Measurements from ENCODE around the gene TRIM5. TPM values are rescaled to one million over a fixed set of nuclear protein-coding genes. Genes with fewer than 3 reads are reported as not detected.

The TRIM5 gene
- total and polyA plus RNA-seq, 2 experiments from 2014 or later = 20.8 to 21.0 TPM

GRCh38 chr11:5679811-5680210 is 5.1 kb downstream of the TRIM5 start (continued):
- TF ChIP-seq ZNF462 (CRISPR knock-in tag; IDR thresholded peaks at IDR 0.05) = no peak
- TF ChIP-seq CREB1 (CRISPR knock-in tag; IDR thresholded peaks at IDR 0.05; ENCODE audit: low read depth) = no peak
- TF ChIP-seq CTCF (conservative IDR thresholded peaks at IDR 0.05; ENCODE audit: low read depth in 2 of 2) = no peak
- TF ChIP-seq POLR2AphosphoS5 (IDR thresholded peaks at IDR 0.05; ENCODE audit: low read depth) = no peak
- no peak for TF ChIP-seq REST (IDR thresholded peaks at IDR 0.05; ENCODE audit: unreplicated experiment)
- no peak for TF ChIP-seq EZH2 (IDR thresholded peaks at IDR 0.05; ENCODE audit: low read depth, unreplicated experiment)
- TF ChIP-seq NANOG (IDR thresholded peaks at IDR 0.05; ENCODE audit: borderline replicate concordance) = no peak
- TF ChIP-seq ZNF114 (CRISPR knock-in tag; IDR thresholded peaks at IDR 0.05) = no peak
- no peak for TF ChIP-seq ZNF331 (CRISPR knock-in tag; IDR thresholded peaks at IDR 0.05; ENCODE audit: low read depth)
- no peak for TF ChIP-seq JUNB (IDR thresholded peaks at IDR 0.05; ENCODE audit: unreplicated experiment)
- no peak for TF ChIP-seq EZH2phosphoT487 (IDR thresholded peaks at IDR 0.05; ENCODE audit: unreplicated experiment)
- TF ChIP-seq STAT1 (IDR thresholded peaks at IDR 0.05; ENCODE audit: unreplicated experiment) = no peak
